DOHH2 (cell line): ENCODE data around the gene CAPRIN1.

Source experiments
- CTCF ChIP-seq: fragments of 200-600 bp; sonication (generic); IDR thresholded peaks from one replicate; pipeline ENCODE4 v1.5.1; 2014; ENCODE audit warnings: antibody characterized with exemption, mild to moderate bottlenecking, low read depth, low read length; ENCODE audit not compliant: poor library complexity, severe bottlenecking
- EZH2phosphoT487 ChIP-seq: fragments of 200-600 bp; sonication (generic); IDR thresholded peaks from 2 replicates; pipeline ENCODE4 v1.6.1; 2017; ENCODE audit warnings: borderline replicate concordance, mild to moderate bottlenecking, antibody characterized with exemption, low read length, moderate library complexity, mixed read lengths

GRCh38 chr11:34136420-34136819 is 84.9 kb downstream of the CAPRIN1 start:
- TF ChIP-seq CTCF (no peak), EZH2phosphoT487 (no peak)
